ENCODE data around the gene WSB1.
A peak's percentile ranks its signal among the peaks of the same experiment; 100 is the strongest.

The WSB1 gene

GRCh38 chr17:27295945-27296344 is 2.0 kb downstream of the WSB1 start (continued):
- TF ChIP-seq ZNF70 (CRISPR knock-in tag; IDR thresholded peaks at IDR 0.05) (no peak), POU6F1 (CRISPR knock-in tag; IDR thresholded peaks at IDR 0.05; ENCODE audit: borderline replicate concordance, low read depth) (no peak), ISL1 (CRISPR knock-in tag; IDR thresholded peaks at IDR 0.05) (no peak), CREB5 (CRISPR knock-in tag; IDR thresholded peaks at IDR 0.05; ENCODE audit: low read depth) (no peak), RARB (CRISPR knock-in tag; IDR thresholded peaks at IDR 0.05) (no peak), TSHZ2 (CRISPR knock-in tag; IDR thresholded peaks at IDR 0.05) (no peak)

GRCh38 chr17:27296428-27296979 is 2.6 kb downstream of the WSB1 start:
- ATAC-seq, result peak; percentile 27
- peak; percentile 64; the same call in 1 of the 2 replicates for TF ChIP-seq PATZ1 (CRISPR knock-in tag; IDR thresholded peaks at IDR 0.05; ENCODE audit: borderline replicate concordance)
- TF ChIP-seq TSHZ2 (CRISPR knock-in tag; IDR thresholded peaks at IDR 0.05), result no peak
- no peak for TF ChIP-seq PPARA (CRISPR knock-in tag; IDR thresholded peaks at IDR 0.05; ENCODE audit: borderline replicate concordance)
- TF ChIP-seq CREB5 (CRISPR knock-in tag; IDR thresholded peaks at IDR 0.05; ENCODE audit: low read depth), result 0 out of 2 replicates have a peak, but pooled peaks have one; percentile 21
- TF ChIP-seq TOX (CRISPR knock-in tag; IDR thresholded peaks at IDR 0.05; ENCODE audit: borderline replicate concordance), result no peak
- TF ChIP-seq CSRNP3 (CRISPR knock-in tag; IDR thresholded peaks at IDR 0.05), result no peak
- TF ChIP-seq ZFP30 (CRISPR knock-in tag; IDR thresholded peaks at IDR 0.05), result no peak
- peak; percentile 68 for TF ChIP-seq ZC3H10 (CRISPR knock-in tag; IDR thresholded peaks at IDR 0.05)
- TF ChIP-seq ISL1 (CRISPR knock-in tag; IDR thresholded peaks at IDR 0.05), result peak; percentile 88
- TF ChIP-seq TCF4 (CRISPR knock-in tag; IDR thresholded peaks at IDR 0.05; ENCODE audit: borderline replicate concordance), result peak; percentile 59; the same call in 1 of the 2 replicates
- no peak for TF ChIP-seq GLIS3 (CRISPR knock-in tag; IDR thresholded peaks at IDR 0.05)
